ENCODE results near the gene GOSR2.
A peak's percentile ranks its signal among the peaks of the same experiment; 100 is the strongest.

The GOSR2 gene

DNA sequence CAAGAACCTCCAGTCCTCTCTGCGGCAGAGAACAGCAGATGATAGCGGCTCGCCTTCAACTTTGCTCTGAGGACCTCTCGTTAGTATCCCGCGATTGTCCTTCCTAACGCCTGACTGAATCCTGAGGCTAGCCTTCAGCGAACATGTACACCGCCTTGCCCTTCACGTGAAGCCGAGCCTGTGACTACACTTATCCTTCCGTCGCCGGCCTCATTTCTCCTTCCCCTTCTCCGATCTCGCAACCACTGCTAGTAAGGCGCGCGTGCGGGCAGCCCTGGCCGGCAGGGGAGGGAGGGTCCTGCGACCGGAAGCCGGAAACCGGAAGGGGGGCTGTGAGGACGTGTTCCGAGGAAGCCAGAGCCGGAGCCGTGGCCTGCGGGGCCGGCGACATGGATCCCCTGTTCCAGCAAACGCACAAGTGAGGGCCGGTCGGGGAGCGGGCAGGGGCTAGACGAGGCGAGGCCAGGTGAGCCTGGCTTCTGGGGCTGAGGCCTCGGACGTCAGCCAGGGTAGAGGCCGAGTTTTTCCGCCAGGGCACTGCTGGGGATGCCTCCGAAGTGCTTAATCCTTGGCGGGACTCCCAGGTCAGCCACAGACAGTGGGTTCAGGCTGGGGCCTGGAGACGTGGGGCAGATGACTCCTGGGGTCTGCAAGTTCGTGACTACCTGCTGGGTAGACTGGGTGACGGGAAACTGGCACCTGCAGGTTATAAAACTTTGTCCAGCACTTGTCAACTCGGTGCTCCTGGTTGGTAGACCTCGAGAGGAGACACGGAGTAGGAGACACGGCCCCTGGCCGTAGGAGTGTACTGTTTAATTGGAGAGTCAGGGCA, at the start of gene GOSR2:
Gene GOSR2, plus strand, starts transcription at position 357 of the 832 bp plus-strand sequence. Its CDS starts 33 bp downstream, at position 390.
- peak; percentile 86 for DNase-seq

DNA sequence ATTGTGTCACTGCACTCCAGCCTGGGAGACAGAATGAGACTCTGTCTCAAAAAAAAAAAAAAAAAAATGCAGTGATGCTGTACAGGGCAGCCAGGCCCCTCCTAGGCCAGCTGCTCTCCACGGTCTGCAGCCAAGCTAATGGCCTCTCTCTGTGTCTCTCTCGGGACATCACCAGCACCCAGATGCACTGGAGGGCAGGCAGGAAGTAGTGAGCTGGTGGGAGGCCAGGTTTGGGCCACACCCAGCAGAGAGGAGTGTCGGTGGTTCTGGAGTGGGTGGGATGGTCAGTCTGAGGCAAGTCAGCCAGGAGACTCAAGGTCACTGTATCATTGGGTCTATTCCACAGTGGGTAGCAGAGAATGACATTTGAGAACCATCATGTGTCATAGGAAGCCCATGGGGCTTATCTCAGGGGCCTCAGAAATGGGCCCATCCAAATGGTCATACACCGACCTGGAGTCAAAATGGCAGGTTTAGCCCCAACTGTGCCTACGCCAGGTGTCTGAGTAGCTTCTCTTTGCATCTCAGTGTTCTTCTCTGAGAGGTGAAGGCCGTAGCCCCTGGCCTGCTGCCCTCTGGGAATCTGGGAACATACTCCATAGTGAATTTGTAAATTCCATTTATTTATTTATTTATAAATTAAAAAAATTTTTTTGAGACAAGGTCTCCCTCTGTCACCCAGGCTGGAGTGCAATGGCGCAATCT, 48.9 kb upstream of the GOSR2 start:
- no peak for DNase-seq

DNA sequence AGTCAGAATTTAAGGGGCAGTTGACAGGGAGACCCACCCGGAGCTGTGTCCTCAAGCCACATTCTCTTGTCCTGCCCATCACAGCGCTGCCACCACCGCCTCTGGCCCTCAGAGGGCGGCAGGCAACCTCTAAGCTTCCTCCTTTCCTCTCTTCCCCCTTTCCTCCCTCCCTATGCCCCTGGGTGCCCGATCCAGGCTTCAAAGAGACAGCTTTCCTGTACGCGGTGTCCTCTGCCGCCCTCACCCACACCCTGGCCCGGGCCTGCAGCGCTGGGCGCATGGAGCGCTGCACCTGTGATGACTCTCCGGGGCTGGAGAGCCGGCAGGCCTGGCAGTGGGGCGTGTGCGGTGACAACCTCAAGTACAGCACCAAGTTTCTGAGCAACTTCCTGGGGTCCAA, 48.1 kb upstream of the GOSR2 start:
- DNase-seq, result no peak

DNA sequence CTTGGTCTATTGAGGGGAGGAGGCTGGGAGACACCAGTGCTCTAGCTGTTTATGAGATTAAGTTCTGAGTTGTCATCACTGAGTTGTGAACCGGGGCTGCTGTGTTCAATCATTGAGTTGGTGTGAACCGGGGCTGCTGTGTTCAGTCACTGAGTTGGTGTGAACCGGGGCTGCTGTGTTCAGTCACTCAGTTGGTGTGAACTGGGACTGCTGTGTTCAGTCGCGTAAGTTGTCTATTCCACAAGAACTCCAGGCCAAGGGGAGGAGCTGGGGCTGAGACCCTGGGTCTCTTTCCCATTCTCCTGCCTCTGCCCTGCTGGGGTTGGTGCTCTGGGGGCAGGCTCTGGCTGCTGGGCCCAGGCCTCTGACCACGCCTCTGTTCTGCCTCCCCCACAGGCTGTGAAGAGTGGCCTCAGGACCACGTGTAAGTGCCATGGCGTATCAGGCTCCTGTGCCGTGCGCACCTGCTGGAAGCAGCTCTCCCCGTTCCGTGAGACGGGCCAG, 47.1 kb upstream of the GOSR2 start:
- no peak for DNase-seq

DNA sequence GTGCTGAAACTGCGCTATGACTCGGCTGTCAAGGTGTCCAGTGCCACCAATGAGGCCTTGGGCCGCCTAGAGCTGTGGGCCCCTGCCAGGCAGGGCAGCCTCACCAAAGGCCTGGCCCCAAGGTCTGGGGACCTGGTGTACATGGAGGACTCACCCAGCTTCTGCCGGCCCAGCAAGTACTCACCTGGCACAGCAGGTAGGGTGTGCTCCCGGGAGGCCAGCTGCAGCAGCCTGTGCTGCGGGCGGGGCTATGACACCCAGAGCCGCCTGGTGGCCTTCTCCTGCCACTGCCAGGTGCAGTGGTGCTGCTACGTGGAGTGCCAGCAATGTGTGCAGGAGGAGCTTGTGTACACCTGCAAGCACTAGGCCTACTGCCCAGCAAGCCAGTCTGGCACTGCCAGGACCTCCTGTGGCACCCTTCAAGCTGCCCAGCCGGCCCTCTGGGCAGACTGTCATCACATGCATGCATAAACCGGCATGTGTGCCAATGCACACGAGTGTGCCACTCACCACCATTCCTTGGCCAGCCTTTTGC, 46.5 kb upstream of the GOSR2 start:
- no peak for DNase-seq

DNA sequence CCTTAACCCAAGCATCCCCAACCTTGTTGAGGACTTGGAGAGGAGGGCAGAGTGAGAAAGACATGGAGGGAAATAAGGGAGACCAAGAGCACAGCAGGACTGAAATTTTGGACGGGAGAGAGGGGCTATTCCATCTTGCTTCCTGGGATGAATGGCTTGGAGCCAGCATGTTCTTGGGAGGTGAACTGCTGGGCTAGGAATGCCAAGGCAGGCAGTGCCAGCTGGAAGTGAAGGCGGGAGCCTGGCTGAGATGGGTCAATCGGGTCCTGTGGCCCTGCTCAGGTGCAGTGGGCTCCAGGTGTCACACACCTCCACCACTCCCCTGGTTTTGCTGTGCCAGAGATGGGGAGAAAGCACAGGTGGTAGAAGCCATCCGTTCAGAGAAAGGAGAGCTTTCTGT, 46.0 kb upstream of the GOSR2 start:
- no peak for DNase-seq

DNA sequence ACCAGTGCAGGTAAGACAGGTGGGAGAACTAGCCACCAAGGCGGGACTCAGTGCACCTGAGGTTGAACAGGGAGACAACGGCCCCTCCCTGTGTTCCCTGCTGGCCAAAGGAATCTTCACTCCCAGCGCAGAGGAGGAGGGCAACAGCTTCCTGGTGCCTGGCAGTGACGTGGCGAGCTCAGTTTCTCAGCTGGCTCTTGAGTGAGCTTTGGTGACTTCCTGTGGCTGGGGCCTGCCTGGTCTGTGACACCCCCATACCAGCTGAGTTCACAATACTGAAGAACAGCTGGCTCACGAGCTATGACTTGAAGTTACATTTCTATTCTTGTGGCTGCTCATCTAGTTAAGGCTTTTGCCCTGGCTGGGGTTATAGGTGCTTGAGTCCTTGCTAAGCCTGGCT, 45.5 kb upstream of the GOSR2 start:
- DNase-seq, result no peak

DNA sequence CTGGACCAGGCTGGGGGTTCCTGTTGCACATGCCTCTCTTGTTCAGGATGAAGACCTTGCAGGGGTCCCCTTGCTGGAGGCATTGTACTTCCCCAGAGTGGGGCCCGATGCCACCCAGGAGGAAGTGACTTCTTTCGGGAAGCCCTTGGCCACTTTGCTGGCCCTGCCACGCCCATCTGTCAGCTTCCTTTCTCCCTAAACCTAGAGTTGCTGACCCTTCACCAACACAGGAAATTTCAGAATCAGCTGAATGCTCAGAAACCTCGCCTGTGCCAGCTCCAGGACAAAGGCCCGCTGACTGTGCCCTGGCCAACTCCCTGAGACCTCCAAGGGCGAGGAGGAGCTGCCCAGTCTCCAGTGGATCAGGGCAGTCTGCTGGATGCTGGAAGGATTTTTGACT, 44.9 kb upstream of the GOSR2 start:
- DNase-seq, result no peak

DNA sequence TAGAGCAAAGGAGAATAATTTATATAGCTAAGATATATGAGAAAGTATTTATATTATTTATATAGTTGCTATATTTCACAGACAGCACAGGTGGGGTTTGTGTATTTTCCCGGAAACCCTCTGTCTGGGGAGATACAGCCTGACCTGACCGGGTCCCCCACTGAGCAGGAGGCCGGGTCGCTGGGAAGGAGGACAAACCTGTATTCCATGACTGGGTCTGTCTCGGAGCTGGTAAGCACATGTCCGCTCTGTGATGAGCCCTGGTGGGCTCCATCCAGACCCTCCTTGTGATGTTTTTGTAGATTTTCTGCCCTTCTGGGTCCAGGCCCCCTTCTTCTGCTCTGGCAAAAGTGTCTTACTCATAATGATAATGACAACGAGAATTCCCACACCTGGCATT, 43.9 kb upstream of the GOSR2 start:
- no peak for DNase-seq

DNA sequence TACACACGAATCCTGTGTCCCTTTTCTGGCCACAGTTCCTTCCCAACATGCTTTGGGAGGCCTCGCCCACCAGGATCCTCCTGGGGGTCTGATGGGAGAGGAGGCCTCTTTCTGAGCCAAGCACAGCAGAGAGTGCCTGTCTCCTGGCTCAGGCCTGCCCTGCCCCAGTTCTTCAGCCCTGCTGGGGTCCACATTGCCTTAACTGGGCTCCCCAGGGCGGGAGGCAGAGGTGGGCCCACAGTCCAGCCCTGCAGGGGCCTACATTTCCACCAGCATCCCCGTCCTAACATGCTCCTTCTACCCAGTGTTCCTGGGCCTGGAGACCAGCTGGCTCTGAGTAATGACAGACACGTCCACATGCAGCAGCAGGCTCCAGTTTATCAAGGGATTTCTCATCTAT, 41.9 kb upstream of the GOSR2 start:
- DNase-seq, result no peak

DNA sequence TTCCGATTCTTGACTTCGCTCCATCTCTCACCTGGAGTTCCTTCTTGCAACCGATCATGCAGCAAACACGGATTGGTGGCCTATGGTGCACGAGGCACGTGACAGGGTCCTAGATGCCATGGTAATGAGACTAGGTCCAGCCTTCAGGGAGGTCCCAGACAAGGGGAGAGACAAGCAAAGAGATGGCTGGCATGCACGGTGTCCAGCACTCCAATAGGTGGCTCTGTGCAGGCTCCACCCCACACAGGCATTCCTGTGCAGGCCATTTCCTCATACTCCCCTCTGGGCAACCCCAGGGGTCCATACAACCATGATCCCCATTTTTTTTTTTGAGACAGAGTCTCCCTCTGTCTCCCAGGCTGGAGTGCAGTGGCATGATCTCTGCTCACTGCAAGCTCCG, 40.3 kb upstream of the GOSR2 start:
- DNase-seq, result no peak

DNA sequence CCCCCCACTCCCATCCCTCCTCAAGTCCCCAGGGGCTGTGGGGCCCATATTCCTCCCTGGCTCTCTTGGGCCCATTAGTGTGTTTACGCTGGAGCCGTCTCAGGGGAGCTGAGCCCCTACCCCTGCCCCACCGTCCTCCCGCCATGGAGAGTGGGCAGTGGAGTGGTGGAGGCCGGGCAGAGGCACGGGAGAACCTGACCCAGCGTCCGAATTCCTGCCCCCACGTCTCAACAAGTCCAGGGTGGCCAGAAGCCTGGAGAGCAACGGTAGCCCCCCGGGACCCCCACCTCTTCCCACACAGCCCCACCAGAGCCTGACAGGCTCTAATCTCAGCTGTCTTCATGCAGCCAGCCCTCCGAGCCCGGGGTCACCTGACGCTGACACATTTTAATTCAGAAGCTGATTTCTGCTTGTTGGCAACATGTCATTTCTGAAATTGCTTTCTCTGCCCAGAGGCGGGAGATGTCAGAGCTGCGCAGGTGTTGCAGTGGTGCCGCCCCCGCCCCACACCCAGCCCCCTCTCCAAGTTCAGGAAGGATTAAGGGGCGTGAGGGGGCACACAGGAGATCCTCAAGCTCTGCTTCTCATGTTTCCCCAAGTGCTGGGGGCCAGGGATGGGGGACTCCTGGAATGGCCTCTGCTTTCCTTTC, 39.0 kb upstream of the GOSR2 start:
- DNase-seq, result no peak

DNA sequence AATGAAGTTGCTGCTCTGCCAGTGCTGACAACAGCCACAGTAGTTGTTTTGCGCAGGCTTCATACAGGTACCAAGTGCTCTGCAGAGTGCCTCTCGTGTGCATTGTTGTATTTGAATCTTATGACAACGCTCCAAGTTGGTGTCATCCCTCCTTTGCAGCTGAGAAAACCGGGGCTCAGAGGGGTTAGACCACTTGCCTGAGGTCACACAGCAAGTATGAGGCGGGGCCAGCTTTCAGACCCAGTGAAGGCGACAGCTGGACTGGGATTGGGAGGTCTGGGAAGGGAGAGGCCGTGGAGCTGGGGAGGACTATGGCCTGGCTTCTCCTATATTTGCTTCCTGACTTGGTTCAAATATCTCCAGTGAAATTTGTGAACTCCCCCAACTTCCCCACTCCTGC, 38.4 kb upstream of the GOSR2 start:
- no peak for DNase-seq

DNA sequence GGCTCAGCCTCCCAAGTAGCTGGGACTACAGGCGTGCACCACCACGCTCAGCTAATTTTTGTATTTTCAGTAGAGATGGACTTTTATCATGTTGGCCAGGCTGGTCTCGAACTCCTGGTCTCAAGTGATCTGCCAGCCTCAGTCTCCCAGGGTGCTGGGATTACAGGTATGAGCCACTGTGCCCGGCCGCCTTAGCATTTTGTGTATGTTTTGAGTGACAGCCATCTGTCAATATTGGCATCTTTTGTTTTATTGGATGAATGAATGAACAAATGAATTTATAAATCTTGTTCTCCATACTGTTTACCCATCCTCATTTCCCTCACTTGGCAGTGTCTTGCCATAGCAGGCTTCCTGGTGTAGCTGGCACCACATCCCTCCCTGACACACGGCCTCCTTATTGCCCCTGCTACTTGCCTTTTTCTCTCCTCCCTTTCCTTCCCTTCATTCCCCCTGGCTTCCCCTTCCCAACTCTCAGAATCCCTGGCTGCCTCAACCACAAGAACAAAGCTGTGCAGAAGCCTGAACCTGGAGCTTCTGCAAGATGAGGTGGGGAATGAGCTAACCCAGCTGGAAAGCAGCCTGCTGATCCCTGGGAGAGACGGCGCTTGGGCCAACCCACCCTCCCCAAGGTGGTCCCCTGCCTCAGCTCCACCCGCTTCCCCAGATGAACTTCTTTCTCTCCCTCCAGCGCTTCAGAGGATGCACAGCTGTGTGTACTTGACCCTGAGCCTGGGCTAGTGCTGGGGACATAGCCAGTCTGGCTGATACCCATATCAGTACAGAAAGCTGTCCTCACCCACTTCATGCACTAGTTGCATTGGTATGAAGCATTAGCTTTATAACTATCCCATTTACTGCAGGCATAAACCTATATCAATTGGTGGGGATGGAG, 37.3 kb upstream of the GOSR2 start:
- no peak for DNase-seq

DNA sequence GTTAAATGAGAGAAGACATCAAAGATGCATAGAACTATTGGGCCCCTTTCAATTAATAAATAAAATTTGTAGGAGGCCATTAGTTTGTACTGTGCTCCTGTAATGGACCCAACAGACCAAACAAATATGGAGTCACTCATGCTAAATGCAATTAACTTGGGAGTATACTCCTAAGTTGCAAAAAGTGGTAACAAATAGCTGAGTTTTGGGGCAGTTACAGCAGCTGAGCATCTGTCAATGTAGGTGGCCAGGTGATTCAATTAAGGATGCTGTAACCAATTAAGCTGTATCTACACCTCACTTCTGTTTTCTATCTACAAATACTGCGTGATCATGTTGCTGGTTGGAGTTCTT, 36.7 kb upstream of the GOSR2 start:
- DNase-seq, result no peak

DNA sequence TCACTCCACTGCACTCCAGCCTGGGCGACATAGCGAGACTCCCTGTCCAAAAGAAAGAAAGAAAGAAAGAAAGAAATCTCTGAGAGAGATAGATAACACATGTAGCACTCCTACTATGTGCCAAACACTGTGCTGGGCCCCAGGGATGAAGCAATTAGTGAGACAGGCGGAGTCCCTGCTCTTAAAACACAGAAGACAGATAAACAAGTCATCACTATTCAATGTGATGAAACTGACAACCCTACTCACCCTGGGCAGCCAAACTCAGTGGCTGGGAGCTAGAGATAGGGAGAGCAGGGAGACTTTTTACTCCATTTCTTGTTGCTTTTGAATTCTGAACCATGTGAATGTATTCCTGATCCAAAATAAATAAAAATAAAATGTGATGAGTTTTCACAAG, 35.2 kb upstream of the GOSR2 start:
- DNase-seq, result no peak

DNA sequence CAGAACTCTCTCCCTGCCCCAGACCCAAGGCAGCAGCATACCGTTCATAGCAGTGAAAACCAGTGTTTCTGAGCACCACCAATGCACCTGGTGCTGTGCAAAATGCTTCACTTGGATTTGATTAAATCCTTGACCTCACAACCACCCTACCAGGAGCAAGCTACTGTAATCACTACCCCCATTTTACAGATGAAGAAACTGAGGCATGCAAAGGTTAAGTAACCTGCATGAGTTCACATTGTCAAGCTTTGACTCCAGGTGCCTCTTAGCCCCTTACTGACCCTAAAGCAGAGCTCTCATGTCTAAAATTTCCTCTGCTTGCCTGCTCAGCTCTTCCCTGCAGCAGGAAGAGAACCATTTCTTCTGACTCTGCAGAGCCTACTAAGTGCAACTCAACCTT, 34.2 kb upstream of the GOSR2 start:
- no peak for DNase-seq

DNA sequence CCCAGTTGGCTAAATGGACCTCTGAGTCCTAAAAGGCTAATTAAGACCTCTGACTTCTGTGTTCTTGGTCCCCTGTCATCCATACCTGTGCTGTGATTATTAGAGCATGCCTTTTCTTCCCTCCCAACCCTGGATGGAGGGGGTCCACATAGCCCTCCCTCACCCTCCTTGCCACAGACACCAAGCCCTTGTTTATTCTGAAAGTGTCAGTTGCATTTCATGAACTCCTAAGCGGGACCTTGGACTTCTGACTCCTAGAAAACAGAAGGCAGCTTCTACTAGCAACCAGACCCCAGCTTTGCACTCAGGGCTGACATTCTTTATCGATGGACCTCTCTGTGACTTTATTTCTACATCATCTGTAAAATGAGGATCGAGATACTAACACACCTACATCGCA, 33.4 kb upstream of the GOSR2 start:
- DNase-seq, result no peak

DNA sequence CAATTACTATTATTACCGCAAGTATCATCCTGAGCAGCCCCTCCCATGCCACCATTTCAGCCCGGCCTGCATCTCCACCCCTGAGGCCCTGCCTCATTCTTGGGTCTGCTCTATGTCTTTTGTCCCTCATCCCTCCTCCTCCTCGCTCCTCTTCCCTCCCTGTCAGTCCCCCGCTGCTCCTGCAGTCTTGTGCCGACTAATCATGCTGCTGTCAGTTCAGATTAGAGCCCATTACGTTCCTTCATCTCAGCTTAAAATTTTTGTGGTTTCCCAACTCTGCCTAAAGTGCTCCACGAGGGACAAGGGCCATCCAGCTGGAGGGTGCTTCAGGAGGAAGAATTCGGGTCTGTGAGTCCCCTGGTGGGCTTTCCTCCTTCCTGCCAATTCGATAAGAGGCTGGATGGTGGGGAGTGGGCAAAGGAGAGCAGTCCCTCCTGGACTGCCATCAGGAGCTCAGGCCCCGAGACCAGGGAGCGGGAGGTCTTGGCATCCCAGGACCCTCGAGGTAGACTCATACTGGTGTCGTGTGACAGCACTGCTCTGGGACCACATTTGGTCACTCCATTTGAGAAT, 32.9 kb upstream of the GOSR2 start:
- DNase-seq, result no peak

DNA sequence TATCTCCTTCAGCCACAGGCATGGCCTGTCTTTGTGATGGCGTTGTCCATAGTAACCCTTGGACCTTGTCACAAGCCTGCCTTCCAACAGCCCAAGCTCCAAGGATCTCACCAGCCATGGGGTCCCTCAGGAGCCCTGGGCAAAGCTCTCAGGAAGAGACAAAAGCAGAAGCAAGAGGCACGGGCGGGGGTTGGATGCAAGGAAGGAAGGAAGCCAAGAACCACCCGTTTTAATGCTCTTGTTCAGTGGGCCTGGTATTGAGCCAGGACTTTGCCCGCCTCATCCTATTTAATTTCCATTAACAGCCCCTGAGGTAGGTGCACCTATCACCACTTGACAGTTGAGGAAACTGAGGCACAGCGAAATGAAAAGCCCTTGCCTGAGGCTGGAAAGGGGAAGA, 32.3 kb upstream of the GOSR2 start:
- no peak for DNase-seq

DNA sequence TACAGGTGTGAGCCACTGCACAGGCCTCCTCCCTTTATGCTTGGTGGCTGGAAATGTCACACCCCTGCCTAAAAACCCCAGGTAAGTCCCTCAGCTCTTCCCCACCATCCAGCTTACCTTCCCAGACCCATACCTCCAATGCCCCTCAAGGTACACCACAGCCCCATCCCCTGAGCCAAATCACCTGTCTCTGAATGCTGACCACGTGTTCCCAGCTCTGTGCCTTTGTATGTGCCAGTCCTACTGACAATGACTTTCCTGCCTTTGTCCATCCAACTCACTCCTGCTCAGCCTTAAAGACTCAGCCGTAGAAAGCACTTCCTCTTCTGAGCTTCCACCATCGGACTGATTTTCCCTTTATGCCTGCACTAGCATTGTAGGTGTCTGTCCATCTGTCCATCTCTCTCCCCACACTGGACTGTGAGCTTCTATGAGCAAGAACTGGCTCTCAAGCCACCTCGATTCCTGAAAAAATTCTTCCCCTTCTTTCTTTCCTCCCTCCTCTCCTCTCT, 30.7 kb upstream of the GOSR2 start:
- no peak for DNase-seq

DNA sequence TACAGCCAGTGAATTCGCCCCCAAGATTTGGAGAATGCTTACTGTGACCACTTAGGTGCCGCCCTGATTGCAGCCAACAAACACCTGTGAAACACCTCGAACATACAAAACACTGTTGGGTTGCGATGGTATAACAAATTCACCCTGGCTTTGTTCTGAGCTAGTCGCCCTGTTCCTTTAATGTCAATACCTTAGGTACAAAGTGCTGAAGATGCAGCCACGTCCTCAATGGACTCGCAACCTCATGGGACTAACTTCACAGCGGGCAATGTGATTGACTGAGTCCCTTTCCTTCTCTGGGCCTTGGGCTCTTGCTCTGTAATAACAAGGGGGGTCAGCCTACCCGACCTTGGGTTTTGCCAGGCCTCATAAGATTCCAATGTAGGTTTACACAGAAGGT, 28.9 kb upstream of the GOSR2 start:
- no peak for DNase-seq

Data from CD4-positive, alpha-beta T cell treated with Interferon gamma for 1 hour (primary cell).